Measurements from ENCODE around the gene GINS2. TPM values are rescaled to one million over a fixed set of nuclear protein-coding genes. Genes with fewer than 3 reads are reported as not detected.

GINS2 gene
- total and polyA plus RNA-seq, 2 of the 4 experiments (the other 2 are of a cell fraction): 12.0 to 13.4 TPM

DNA sequence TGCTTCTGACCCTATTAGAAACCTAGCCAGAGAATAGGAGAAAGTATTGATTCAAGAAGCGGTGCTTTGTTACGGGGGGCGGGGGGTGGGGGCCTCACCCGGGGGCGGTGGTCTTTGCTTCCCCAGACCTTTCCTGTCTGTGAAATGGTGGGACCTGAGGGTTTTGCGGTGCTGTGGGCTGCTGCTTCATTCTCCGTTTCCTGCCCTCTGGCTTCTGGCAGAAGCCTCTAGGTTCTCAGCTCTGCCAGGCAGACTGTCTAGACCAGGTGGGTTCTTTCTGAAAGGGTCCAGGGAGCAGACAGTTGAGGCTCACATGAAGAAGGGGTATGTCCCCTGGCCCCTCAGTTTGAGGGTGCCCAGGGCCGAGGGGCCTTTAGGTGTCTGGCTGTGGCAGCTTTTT lies 61.7 kb downstream of the GINS2 start:
- Histone ChIP-seq H3K14ac (replicated peaks; ENCODE audit: low read depth, low read length) (no peak overlapping the region), H2BK120ac (ENCODE audit: low read depth, low read length) (no peak overlapping the region), H2BK5ac (ENCODE audit: low read depth, low read length, poor library complexity, severe bottlenecking) (no peak overlapping the region), H4K20me1 (ENCODE audit: insufficient read depth, low read length) (peaks cover 99% of the 10 kb centered on the region), H3K9me1 (ENCODE audit: insufficient read depth, low read length) (0 out of 2 replicates have a peak, but pooled peaks cover 7% of the 10 kb centered on the region), H3K56ac (ENCODE audit: extremely low read depth, insufficient read depth, low read length) (no peak overlapping the region), H3K27ac (ENCODE audit: insufficient read depth, low read length) (no peak overlapping the region), H3K36me3 (ENCODE audit: control insufficient read depth, insufficient read depth, low read length) (peaks cover 1% of the 10 kb centered on the region; the same call in 1 of the 2 replicates), H3K4me3 (ENCODE audit: insufficient read depth, low read depth, low read length) (no peak overlapping the region), H2AK9ac (replicated peaks; ENCODE audit: low read depth, low read length, poor library complexity) (no peak overlapping the region), H3K79me1 (ENCODE audit: low read depth in 1 of 2, low read length in 2 of 2) (peaks cover 26 to 89% of the 10 kb centered on the region in 2 experiments), H3K9ac (ENCODE audit: low read depth, low read length) (no peak overlapping the region), H3K4me1 (ENCODE audit: control insufficient read depth, insufficient read depth, low read length) (no peaks in the 10 kb centered on the region), H2BK15ac (ENCODE audit: low read depth, low read length) (no peak overlapping the region), H4K5ac (ENCODE audit: low read depth, low read length) (no peak overlapping the region), H3K18ac (ENCODE audit: low read depth, low read length) (no peak overlapping the region), H3K9me3 (ENCODE audit: control insufficient read depth, insufficient read depth, low read length) (peaks cover 13% of the 10 kb centered on the region), H2AFZ (replicated peaks; ENCODE audit: low read length, poor library complexity) (no peak overlapping the region), H3K27me3 (ENCODE audit: control insufficient read depth, insufficient read depth, low read length) (no peaks in the 10 kb centered on the region), H2BK20ac (ENCODE audit: low read depth, low read length) (no peak overlapping the region), H3K23ac (ENCODE audit: low read depth, low read length) (no peak overlapping the region), H4K91ac (ENCODE audit: insufficient read depth, low read depth, low read length) (no peak overlapping the region), H3K4ac (ENCODE audit: low read depth, low read length) (no peak overlapping the region), H2AK5ac (ENCODE audit: low read depth, low read length) (no peak overlapping the region), H3K4me2 (ENCODE audit: low read depth, low read length) (no peak overlapping the region), H4K8ac (ENCODE audit: low read depth in 2 of 2, low read length in 2 of 2) (no peak overlapping the region)
- no TSS peak for BruUV-seq (replicated peaks)
- POLR2A ChIA-PET (ENCODE audit: unreplicated experiment): no interaction called here
- TF ChIP-seq CHD1 (IDR thresholded peaks at IDR 0.05; ENCODE audit: low read depth, low read length): no peak
- no peak for TF ChIP-seq RFX5 (IDR thresholded peaks at IDR 0.05; ENCODE audit: low read depth, low read length)
- no peak for TF ChIP-seq POLR2A (IDR thresholded peaks at IDR 0.05; ENCODE audit: low read depth, low read length)
- no peak for TF ChIP-seq NFE2L2 (IDR thresholded peaks at IDR 0.05; ENCODE audit: low read depth, low read length)
- no peak for TF ChIP-seq CEBPB (IDR thresholded peaks at IDR 0.05; ENCODE audit: low read depth, low read length)
- TF ChIP-seq MXI1 (IDR thresholded peaks at IDR 0.05; ENCODE audit: borderline replicate concordance, low read depth, low read length): no peak
- TF ChIP-seq RCOR1 (IDR thresholded peaks at IDR 0.05; ENCODE audit: insufficient replicate concordance, low read length): no peak
- TF ChIP-seq SMC3 (IDR thresholded peaks at IDR 0.05; ENCODE audit: low read depth, low read length): no peak
- TF ChIP-seq, protein P1, sequence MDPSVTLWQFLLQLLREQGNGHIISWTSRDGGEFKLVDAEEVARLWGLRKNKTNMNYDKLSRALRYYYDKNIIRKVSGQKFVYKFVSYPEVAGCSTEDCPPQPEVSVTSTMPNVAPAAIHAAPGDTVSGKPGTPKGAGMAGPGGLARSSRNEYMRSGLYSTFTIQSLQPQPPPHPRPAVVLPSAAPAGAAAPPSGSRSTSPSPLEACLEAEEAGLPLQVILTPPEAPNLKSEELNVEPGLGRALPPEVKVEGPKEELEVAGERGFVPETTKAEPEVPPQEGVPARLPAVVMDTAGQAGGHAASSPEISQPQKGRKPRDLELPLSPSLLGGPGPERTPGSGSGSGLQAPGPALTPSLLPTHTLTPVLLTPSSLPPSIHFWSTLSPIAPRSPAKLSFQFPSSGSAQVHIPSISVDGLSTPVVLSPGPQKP (IDR thresholded peaks at IDR 0.05; ENCODE audit: borderline replicate concordance, low read depth, low read length): no peak
- TF ChIP-seq, protein P2, sequence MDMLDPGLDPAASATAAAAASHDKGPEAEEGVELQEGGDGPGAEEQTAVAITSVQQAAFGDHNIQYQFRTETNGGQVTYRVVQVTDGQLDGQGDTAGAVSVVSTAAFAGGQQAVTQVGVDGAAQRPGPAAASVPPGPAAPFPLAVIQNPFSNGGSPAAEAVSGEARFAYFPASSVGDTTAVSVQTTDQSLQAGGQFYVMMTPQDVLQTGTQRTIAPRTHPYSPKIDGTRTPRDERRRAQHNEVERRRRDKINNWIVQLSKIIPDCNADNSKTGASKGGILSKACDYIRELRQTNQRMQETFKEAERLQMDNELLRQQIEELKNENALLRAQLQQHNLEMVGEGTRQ (IDR thresholded peaks at IDR 0.05; ENCODE audit: low read depth, low read length): no peak
- TF ChIP-seq RAD21 (IDR thresholded peaks at IDR 0.05; ENCODE audit: low read length): no peak
- TF ChIP-seq, protein P3, sequence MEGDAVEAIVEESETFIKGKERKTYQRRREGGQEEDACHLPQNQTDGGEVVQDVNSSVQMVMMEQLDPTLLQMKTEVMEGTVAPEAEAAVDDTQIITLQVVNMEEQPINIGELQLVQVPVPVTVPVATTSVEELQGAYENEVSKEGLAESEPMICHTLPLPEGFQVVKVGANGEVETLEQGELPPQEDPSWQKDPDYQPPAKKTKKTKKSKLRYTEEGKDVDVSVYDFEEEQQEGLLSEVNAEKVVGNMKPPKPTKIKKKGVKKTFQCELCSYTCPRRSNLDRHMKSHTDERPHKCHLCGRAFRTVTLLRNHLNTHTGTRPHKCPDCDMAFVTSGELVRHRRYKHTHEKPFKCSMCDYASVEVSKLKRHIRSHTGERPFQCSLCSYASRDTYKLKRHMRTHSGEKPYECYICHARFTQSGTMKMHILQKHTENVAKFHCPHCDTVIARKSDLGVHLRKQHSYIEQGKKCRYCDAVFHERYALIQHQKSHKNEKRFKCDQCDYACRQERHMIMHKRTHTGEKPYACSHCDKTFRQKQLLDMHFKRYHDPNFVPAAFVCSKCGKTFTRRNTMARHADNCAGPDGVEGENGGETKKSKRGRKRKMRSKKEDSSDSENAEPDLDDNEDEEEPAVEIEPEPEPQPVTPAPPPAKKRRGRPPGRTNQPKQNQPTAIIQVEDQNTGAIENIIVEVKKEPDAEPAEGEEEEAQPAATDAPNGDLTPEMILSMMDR (conservative IDR thresholded peaks at IDR 0.05; ENCODE audit: low read depth, low read length): no peak
- intact Hi-C loops (cut with micrococcal nuclease) (no loop called here), dilution Hi-C loops (cut with HindIII; ENCODE audit: low sequenced_read_pairs, unreplicated experiment) (no loop called here), in situ Hi-C loops (cut with MboI; ENCODE audit: low sequenced_read_pairs) (no loop called here)
- CTCF ChIA-PET: no interaction called here
- DNase-seq: no peak
- ATAC-seq (ENCODE audit: low read depth): no peak
- no CpG with 5 or more reads among the region's 8 CpGs for WGBS, 2 experiments (ENCODE audit: extremely low coverage in 2 of 2, insufficient read length in 1 of 2)
